H9 (cell line): ENCODE results near the gene HSH2D. TPM values are rescaled to one million over a fixed set of nuclear protein-coding genes. Genes with fewer than 3 reads are reported as not detected.

Experiments
- DNase-seq: peaks from one replicate; pipeline ENCODE4 v3.0.0-alpha.2; 2017
- H2AFZ ChIP-seq: one replicate; pipeline ENCODE4 v1.6.1; 2013; ENCODE audit warnings: mild to moderate bottlenecking, low read length, control low read depth, moderate library complexity
- H2AK5ac ChIP-seq: 2 replicates; pipeline ENCODE4 v1.6.1; 2013; ENCODE audit warnings: low read length, control low read depth, mixed read lengths; ENCODE audit not compliant: insufficient read length
- H2BK120ac ChIP-seq: one replicate; pipeline ENCODE4 v1.6.1; 2013; ENCODE audit warnings: low read depth, mild to moderate bottlenecking, low read length, control low read depth, inconsistent platforms; ENCODE audit not compliant: poor library complexity, severe bottlenecking
- H2BK12ac ChIP-seq: 2 replicates; pipeline ENCODE4 v1.6.1; 2013; ENCODE audit warnings: low read length, control low read depth, mixed read lengths, low read depth; ENCODE audit not compliant: insufficient read length
- H2BK15ac ChIP-seq: 2 replicates; pipeline ENCODE4 v1.6.1; 2013; ENCODE audit warnings: low read depth, low read length, control low read depth
- H2BK20ac ChIP-seq: one replicate; pipeline ENCODE4 v1.6.1; 2013; ENCODE audit warnings: low read depth, mild to moderate bottlenecking, low read length, control low read depth, inconsistent platforms; ENCODE audit not compliant: poor library complexity, severe bottlenecking
- H2BK5ac ChIP-seq: 2 replicates; pipeline ENCODE4 v1.6.1; 2013; ENCODE audit warnings: low read length, control low read depth, mixed read lengths; ENCODE audit not compliant: insufficient read length
- H3K14ac ChIP-seq: 2 replicates; pipeline ENCODE4 v1.6.1; 2013; ENCODE audit warnings: low read length, control low read depth; ENCODE audit not compliant: insufficient read depth
- H3K18ac ChIP-seq: 2 replicates; pipeline ENCODE4 v1.6.1; 2013; ENCODE audit warnings: low read depth, mild to moderate bottlenecking, mixed read lengths, low read length, control low read depth; ENCODE audit not compliant: insufficient read length
- H3K23ac ChIP-seq: 2 replicates; pipeline ENCODE4 v1.6.1; 2013; ENCODE audit warnings: low read length, control low read depth, mixed read lengths, low read depth; ENCODE audit not compliant: insufficient read length
- H3K23me2 ChIP-seq: 2 replicates; pipeline ENCODE4 v1.6.1; 2013; ENCODE audit warnings: low read depth, mild to moderate bottlenecking, mixed read lengths, low read length, control low read depth; ENCODE audit not compliant: insufficient read length, poor library complexity, severe bottlenecking
- H3K27ac ChIP-seq: 2 replicates; pipeline ENCODE4 v1.5.1; 2013; ENCODE audit warnings: low read length, control low read depth, mixed read lengths, low read depth; ENCODE audit not compliant: insufficient read length
- H3K27me3 ChIP-seq: 2 replicates; pipeline ENCODE4 v1.6.1; 2013; ENCODE audit warnings: low read length, control low read depth, inconsistent platforms; ENCODE audit not compliant: insufficient read depth
- H3K4ac ChIP-seq: 2 replicates; pipeline ENCODE4 v1.6.1; 2013; ENCODE audit warnings: low read depth, mild to moderate bottlenecking, control low read depth, inconsistent platforms, low read length, moderate library complexity
- H3K4me1 ChIP-seq: 2 replicates; pipeline ENCODE4 v1.6.1; 2013; ENCODE audit warnings: low read length, control low read depth, inconsistent platforms; ENCODE audit not compliant: insufficient read depth
- H3K4me2 ChIP-seq: 2 replicates; pipeline ENCODE4 v1.6.1; 2013; ENCODE audit warnings: low read length, control low read depth, mixed read lengths; ENCODE audit not compliant: insufficient read length, insufficient read depth
- H3K56ac ChIP-seq: 2 replicates; pipeline ENCODE4 v1.6.1; 2013; ENCODE audit warnings: low read depth, mild to moderate bottlenecking, mixed read lengths, low read length, control low read depth; ENCODE audit not compliant: insufficient read length
- H3K79me1 ChIP-seq: 2 replicates; pipeline ENCODE4 v1.6.1; 2013; ENCODE audit warnings: low read depth, mild to moderate bottlenecking, moderate library complexity, low read length, control low read depth, inconsistent platforms; ENCODE audit not compliant: insufficient read depth, poor library complexity, severe bottlenecking
- H3K79me2 ChIP-seq: 2 replicates; pipeline ENCODE4 v1.6.1; 2013; ENCODE audit warnings: low read length, control low read depth, inconsistent platforms; ENCODE audit not compliant: insufficient read depth
- H3K9ac ChIP-seq: 2 replicates; pipeline ENCODE4 v1.6.1; 2013; ENCODE audit warnings: low read length, control low read depth, mixed read lengths; ENCODE audit not compliant: insufficient read length; ENCODE audit errors: extremely low read depth
- H3K9me3 ChIP-seq: one replicate; pipeline ENCODE4 v1.6.1; 2013; ENCODE audit warnings: low read depth, low read length, inconsistent platforms; ENCODE audit not compliant: control insufficient read depth
- H3T11ph ChIP-seq: one replicate; pipeline ENCODE4 v1.6.1; 2013; ENCODE audit warnings: mild to moderate bottlenecking, low read length, control low read depth, inconsistent platforms
- H4K20me1 ChIP-seq: one replicate; pipeline ENCODE4 v1.6.1; 2013; ENCODE audit not compliant: control insufficient read depth, insufficient read length, insufficient read depth
- H4K5ac ChIP-seq: 2 replicates; pipeline ENCODE4 v1.6.1; 2013; ENCODE audit warnings: low read depth, mild to moderate bottlenecking, mixed read lengths, low read length, control low read depth; ENCODE audit not compliant: insufficient read length
- H4K8ac ChIP-seq: replicated peaks from 2 replicates; pipeline ENCODE4 v1.6.1; 2013; ENCODE audit warnings: low read length, control low read depth, mixed read lengths, low read depth; ENCODE audit not compliant: insufficient read length
- H4K91ac ChIP-seq: 2 replicates; pipeline ENCODE4 v1.6.1; 2013; ENCODE audit warnings: low read depth, mild to moderate bottlenecking, moderate library complexity, mixed read lengths, low read length, control low read depth; ENCODE audit not compliant: insufficient read length
- H3K27ac Mint-ChIP-seq, 3 experiments: 2 replicates in 2 of 3; 3 replicates in 1 of 3; pipeline ENCODE4 v1.8.0; 2020 to 2021; ENCODE audit warnings: mixed read lengths in 3 of 3, mild to moderate bottlenecking in 1 of 3, moderate library complexity in 1 of 3
- H3K27me3 Mint-ChIP-seq: 2 replicates; pipeline ENCODE4 v1.8.0; 2021; ENCODE audit warnings: low read depth, mild to moderate bottlenecking, moderate library complexity, mixed read lengths
- H3K36me3 Mint-ChIP-seq, 3 experiments: 2 replicates in 2 of 3; 3 replicates in 1 of 3; pipeline ENCODE4 v1.8.0; 2020 to 2021; ENCODE audit warnings: low read depth in 3 of 3, mixed read lengths in 3 of 3; ENCODE audit not compliant: insufficient read depth in 1 of 3
- H3K4me1 Mint-ChIP-seq, 2 experiments: 2 replicates each; pipeline ENCODE4 v1.8.0; 2020; ENCODE audit warnings: mixed read lengths in 2 of 2
- H3K4me3 Mint-ChIP-seq, 2 experiments: 2 replicates in 1 of 2; 3 replicates in 1 of 2; pipeline ENCODE4 v1.8.0; 2020 to 2021; ENCODE audit warnings: mild to moderate bottlenecking in 2 of 2, mixed read lengths in 2 of 2, moderate library complexity in 1 of 2
- H3K9me3 Mint-ChIP-seq, 2 experiments: 2 replicates in 1 of 2; 3 replicates in 1 of 2; pipeline ENCODE4 v1.8.0; 2020; ENCODE audit warnings: mild to moderate bottlenecking in 2 of 2, mixed read lengths in 2 of 2, moderate library complexity in 1 of 2
- CTCF ChIP-seq: fragments of 200-600 bp; sonication (generic); conservative IDR thresholded peaks from 3 replicates; pipeline ENCODE4 v1.8.0; 2021; ENCODE audit warnings: antibody characterized with exemption, mild to moderate bottlenecking
- WGBS: extraction: QIAGEN DNeasy Blood & Tissue Kit; methylation state at CpG from one replicate; pipeline ENCODE4 v1.1.7; 2013; ENCODE audit warnings: missing lambda C conversion rate, low lambda C conversion rate, mixed read lengths; ENCODE audit not compliant: insufficient read length; ENCODE audit errors: extremely low coverage; 5-methylcytosine and 5-hydroxymethylcytosine counted together
- total RNA-seq: library from RNA; stranded (reverse); gene quantifications from 2 replicates; pipeline ENCODE4 v1.2.1, GENCODE V29; 2021

Gene HSH2D
- total RNA-seq, 1 experiment from 2014 or later: 2.3 TPM

DNA sequence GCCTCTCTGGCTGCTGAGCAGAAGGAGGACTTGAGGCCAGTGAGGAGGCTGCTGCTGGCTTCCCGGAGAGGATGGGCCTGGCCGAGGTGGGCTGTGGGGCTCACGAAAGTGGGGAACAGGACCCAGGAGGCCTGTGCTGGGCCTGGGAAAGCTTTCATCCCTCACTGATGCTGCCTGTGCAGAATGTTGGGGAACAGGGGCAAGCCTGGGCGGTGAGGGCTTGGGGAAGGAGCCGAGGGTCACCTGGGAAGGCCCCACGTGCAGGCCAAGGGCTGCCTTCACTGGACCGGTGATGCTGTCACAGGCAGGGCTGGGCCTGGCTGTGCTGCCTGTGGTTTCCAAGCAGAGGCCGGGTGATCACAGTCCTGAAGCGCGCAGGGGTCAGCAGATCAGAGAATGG is 63.6 kb downstream of the HSH2D start:
- Histone ChIP-seq H2BK5ac (no peak overlapping the region), H2BK12ac (no peak overlapping the region), H4K8ac (no peak overlapping the region), H4K91ac (no peak overlapping the region), H3K56ac (no peak overlapping the region), H2AFZ (no peak overlapping the region), H2BK20ac (no peak overlapping the region), H3K27me3 (no peaks in the 10 kb centered on the region), H3K14ac (no peak overlapping the region), H3K4me2 (no peak overlapping the region), H2BK120ac (no peak overlapping the region), H2BK15ac (no peak overlapping the region), H2AK5ac (no peak overlapping the region), H3K23ac (no peak overlapping the region), H3K4ac (no peak overlapping the region), H3K18ac (no peak overlapping the region), H3K23me2 (no peaks in the 10 kb centered on the region), H4K5ac (no peak overlapping the region), H3K79me2 (no peaks in the 10 kb centered on the region), H3K9me3 (no peaks in the 10 kb centered on the region), H3K4me1 (no peaks in the 10 kb centered on the region), H3K27ac (no peak overlapping the region), H4K20me1 (no peaks in the 10 kb centered on the region), H3K9ac (no peak overlapping the region), H3K79me1 (no peaks in the 10 kb centered on the region), H3T11ph (no peak overlapping the region)
- H3K27me3 Mint-ChIP-seq: no peaks in the 10 kb centered on the region
- peak overlapping the region in 1 of 3 experiments; percentile 65; a peak in 1 of 7 replicates for H3K27ac Mint-ChIP-seq
- H3K9me3 Mint-ChIP-seq: no peaks in the 10 kb centered on the region
- no peaks in the 10 kb centered on the region for H3K4me1 Mint-ChIP-seq
- no peak for DNase-seq
- peaks cover 4 to 31% (median 28%) of the 10 kb centered on the region in 3 experiments; a peak in 6 of 7 replicates for H3K36me3 Mint-ChIP-seq
- no CpG with 5 or more reads among the region's 10 CpGs for WGBS
- no peak overlapping the region for H3K4me3 Mint-ChIP-seq
- TF ChIP-seq CTCF: no peak
